ENCODE measurements around the gene AKIRIN2. TPM values are rescaled to one million over a fixed set of nuclear protein-coding genes. Genes with fewer than 3 reads are reported as not detected.

The AKIRIN2 gene
- total and polyA plus RNA-seq, 10 of the 15 experiments (the other 5 are each of a cell fraction or from before 2014, with no cell fraction given) = 12.7 to 82.2 (median 42.6) TPM

GRCh38 chr6:87682310-87682709 lies 19.7 kb downstream of the AKIRIN2 start:
- BruUV-seq (replicated peaks) = no TSS peak
- Histone ChIP-seq H3K4me1 (ENCODE audit: control insufficient read depth, insufficient read depth, low read length) (peaks cover 20% of the 10 kb centered on the region), H3K9me3 (replicated peaks; ENCODE audit: control insufficient read depth, insufficient read depth, low read length) (no peaks in the 10 kb centered on the region; the same call in 1 of the 3 replicates), H4K20me1 (ENCODE audit: control insufficient read depth, insufficient read depth) (no peaks in the 10 kb centered on the region), H3K79me2 (ENCODE audit: control insufficient read depth, insufficient read depth, low read length) (peaks cover 81% of the 10 kb centered on the region), H3K9ac (ENCODE audit: control insufficient read depth, insufficient read depth, low read length) (no peak overlapping the region), H3K27ac (ENCODE audit: control insufficient read depth, insufficient read depth) (peak overlapping the region; percentile 70), H2AFZ (ENCODE audit: control insufficient read depth, low read depth, low read length) (no peak overlapping the region), H3K36me3 (ENCODE audit: control insufficient read depth in 2 of 2, insufficient read depth in 2 of 2, low read length in 1 of 2) (peaks cover 2 to 23% of the 10 kb centered on the region in 2 experiments), H3K27me3 (replicated peaks in 1 of 2; ENCODE audit: control insufficient read depth in 2 of 2, insufficient read depth in 2 of 2, low read length in 1 of 2) (no peaks in the 10 kb centered on the region), H3K4me3 (no peak overlapping the region), H3K4me2 (ENCODE audit: control insufficient read depth, insufficient read depth) (peak overlapping the region; percentile 43; the same call in 1 of the 2 replicates)
- intact Hi-C loops (cut with micrococcal nuclease; ENCODE audit: unreplicated experiment) = no loop called here
- RAD21 ChIA-PET (ENCODE audit: unreplicated experiment) = interaction anchor here (0.8 to 6.1 kb wide), 8 partner anchors 12 to 75 kb away, joined by 3 to 54 read pairs (median 4); partner anchors contain the start of gene AKIRIN2
- SMC1A ChIA-PET (ENCODE audit: uncharacterized antibody, unreplicated experiment) = interaction anchor here (0.6 to 5.9 kb wide), 13 partner anchors 9 to 150 kb away, joined by 3 to 83 read pairs (median 3); partner anchors contain the start of genes AKIRIN2, ORC3 and RARS2
- ATAC-seq (peak; percentile 82), DNase-seq (ENCODE audit: low read depth, low spot score) (no peak), FAIRE-seq (no peak)
- CTCF ChIA-PET = interaction anchor here (0.8 to 2.3 kb wide), 4 partner anchors 17 to 88 kb away, joined by 3 to 11 read pairs (median 3); no protein-coding TSS in a partner anchor
- in situ Hi-C loops (cut with MboI) = no loop called here
- POLR2A ChIA-PET = interaction anchor here (0.9 to 2.0 kb wide), 5 partner anchors 13 to 22 kb away, joined by 3 to 9 read pairs (median 4); partner anchors contain the start of gene AKIRIN2
- TF ChIP-seq SMARCA5 (IDR thresholded peaks at IDR 0.05) (no peak), ZNF384 (IDR thresholded peaks at IDR 0.05; ENCODE audit: borderline replicate concordance, low read depth, low read length) (no peak), MEF2B (IDR thresholded peaks at IDR 0.05; ENCODE audit: partially characterized antibody, poor library complexity, severe bottlenecking) (peak; percentile 54), HCFC1 (IDR thresholded peaks at IDR 0.05; ENCODE audit: low read length) (no peak), BCLAF1 (IDR thresholded peaks at IDR 0.05) (no peak), EP300 (IDR thresholded peaks at IDR 0.05; ENCODE audit: borderline replicate concordance in 1 of 2, control insufficient read depth in 1 of 2, low read depth in 2 of 2, low read length in 2 of 2) (peak in 1 of 2 experiments; percentile 69; a peak in 1 of 4 replicates), MXI1 (IDR thresholded peaks at IDR 0.05; ENCODE audit: low read depth, low read length) (no peak), IRF3 (IDR thresholded peaks at IDR 0.05) (no peak), NFYB (IDR thresholded peaks at IDR 0.05; ENCODE audit: insufficient read depth, low read depth, low read length) (no peak), SKIL (IDR thresholded peaks at IDR 0.05; ENCODE audit: low read depth, poor library complexity, severe bottlenecking) (peak; percentile 28), ATF3 (IDR thresholded peaks at IDR 0.05; ENCODE audit: borderline replicate concordance, extremely low read depth, low read depth, low read length) (no peak), SPI1 (IDR thresholded peaks at IDR 0.05; ENCODE audit: borderline replicate concordance, insufficient read depth, low read depth, low read length) (peak; percentile 23; the same call in 1 of the 2 replicates), EZH2 (IDR thresholded peaks at IDR 0.05; ENCODE audit: borderline replicate concordance, control insufficient read depth, low read depth, low read length) (no peak), FOXM1 (IDR thresholded peaks at IDR 0.05; ENCODE audit: low read depth, low read length) (peak; percentile 82), NFYA (IDR thresholded peaks at IDR 0.05; ENCODE audit: borderline replicate concordance, low read depth, low read length) (no peak), MEF2A (IDR thresholded peaks at IDR 0.05; ENCODE audit: insufficient read depth, low read depth, low read length) (peak; percentile 65; the same call in 1 of the 2 replicates), CBFB (IDR thresholded peaks at IDR 0.05; ENCODE audit: low read depth) (peak; percentile 77)

Measured in GM12878 (cell line).